Measurements from ENCODE around the gene TRIM34. TPM values are rescaled to one million over a fixed set of nuclear protein-coding genes. Genes with fewer than 3 reads are reported as not detected.

TRIM34 gene
- polyA plus RNA-seq, 2 of the 4 experiments (the other 2 are of a cell fraction) = 6.8 to 15.2 TPM

DNA sequence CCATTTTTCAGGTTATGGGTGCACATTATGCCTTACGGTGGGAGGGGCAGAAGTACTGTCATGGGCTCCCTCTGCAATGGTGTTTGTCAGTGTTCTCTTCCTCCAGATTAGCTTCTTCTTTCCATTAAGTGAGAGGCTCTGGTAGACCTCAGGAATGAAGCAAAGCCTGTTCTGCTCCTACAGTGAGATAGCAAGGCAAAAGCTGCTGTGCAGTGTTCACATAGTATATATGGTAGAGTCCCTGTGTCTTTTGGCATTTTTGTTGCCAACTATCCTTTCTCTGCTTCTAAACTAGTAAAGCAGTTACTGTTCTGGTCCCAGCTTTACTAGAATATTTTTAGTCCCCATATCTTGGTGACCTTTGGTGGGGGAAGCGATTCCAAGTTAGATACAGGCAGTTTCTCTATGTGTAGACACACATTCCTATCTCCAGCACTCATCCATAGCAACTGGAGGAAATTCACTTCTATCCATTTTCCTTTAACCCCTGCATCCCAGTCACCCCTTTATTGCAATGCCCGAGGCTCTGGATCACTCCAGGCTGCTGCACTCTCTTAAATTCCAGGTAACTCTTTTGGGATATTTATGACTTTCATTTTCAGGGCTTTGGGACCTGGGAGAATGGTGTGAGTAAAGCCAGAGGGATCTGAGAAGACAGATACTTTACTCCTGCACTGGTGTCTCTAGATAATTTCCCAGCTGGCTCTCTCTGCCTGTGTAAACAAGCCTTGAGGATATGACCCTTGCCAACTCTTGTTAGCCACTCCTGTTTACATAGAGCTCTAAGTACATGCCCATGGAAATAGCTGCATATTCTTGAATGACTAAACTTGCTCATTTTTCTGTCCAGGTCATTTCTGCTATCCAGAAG lies 3.9 kb upstream of the TRIM34 start (continued):
- TF ChIP-seq ZNF302 (CRISPR knock-in tag; IDR thresholded peaks at IDR 0.05) (no peak), MAZ (IDR thresholded peaks at IDR 0.05; ENCODE audit: borderline replicate concordance, low read depth, low read length) (no peak), JUN (IDR thresholded peaks at IDR 0.05) (peak; percentile 52 to 69; a peak in 3 of 5 replicates), RCOR1 (IDR thresholded peaks at IDR 0.05; ENCODE audit: low read depth, low read length) (no peak)

DNA sequence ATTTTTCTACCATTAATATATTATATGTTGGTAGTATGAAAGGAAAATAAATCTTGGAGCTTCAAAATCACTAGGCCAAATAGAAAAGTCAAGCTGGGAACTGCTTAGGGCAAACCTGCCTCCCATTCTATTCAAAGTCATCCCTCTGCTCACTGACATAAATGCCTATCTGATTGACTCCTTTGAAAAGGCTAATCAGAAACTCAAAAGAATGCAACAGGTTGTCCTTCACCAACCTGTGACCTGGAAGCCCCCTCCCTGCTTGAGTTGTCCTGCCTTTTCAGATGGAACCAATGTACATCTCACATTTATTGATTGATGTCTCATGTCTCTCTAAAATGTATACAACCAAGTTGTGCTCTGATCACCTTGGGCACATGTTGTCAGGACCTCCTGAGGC lies 3.2 kb upstream of the TRIM34 start:
- peak overlapping the region; percentile 79 to 91 for H3K27ac ChIP-seq
- H3K4me2 ChIP-seq = peak overlapping the region; percentile 86
- peaks cover 64% of the 10 kb centered on the region for H3K4me1 ChIP-seq
- POLR2A ChIA-PET = interaction anchor here (1.0 to 2.4 kb wide), 5 partner anchors 19 to 63 kb away, joined by 3 to 26 read pairs (median 4); partner anchors contain the start of genes TRIM5 and TRIM6
- H3K4me3 ChIP-seq = no peak overlapping the region
- peak in 1 of 2 experiments; percentile 3; a peak in 2 of 6 replicates for ATAC-seq
- no peak for FAIRE-seq
- H3K9me3 ChIP-seq = no peaks in the 10 kb centered on the region
- CTCF ChIA-PET = interaction anchor here (0.6 to 7.4 kb wide), 3 partner anchors 20 to 33 kb away, joined by 3 to 50 read pairs (median 4); no protein-coding TSS in a partner anchor
- DNase-seq (ENCODE audit: low read depth in 1 of 2, low spot score in 1 of 2) = no peak
- TF ChIP-seq, protein P1, sequence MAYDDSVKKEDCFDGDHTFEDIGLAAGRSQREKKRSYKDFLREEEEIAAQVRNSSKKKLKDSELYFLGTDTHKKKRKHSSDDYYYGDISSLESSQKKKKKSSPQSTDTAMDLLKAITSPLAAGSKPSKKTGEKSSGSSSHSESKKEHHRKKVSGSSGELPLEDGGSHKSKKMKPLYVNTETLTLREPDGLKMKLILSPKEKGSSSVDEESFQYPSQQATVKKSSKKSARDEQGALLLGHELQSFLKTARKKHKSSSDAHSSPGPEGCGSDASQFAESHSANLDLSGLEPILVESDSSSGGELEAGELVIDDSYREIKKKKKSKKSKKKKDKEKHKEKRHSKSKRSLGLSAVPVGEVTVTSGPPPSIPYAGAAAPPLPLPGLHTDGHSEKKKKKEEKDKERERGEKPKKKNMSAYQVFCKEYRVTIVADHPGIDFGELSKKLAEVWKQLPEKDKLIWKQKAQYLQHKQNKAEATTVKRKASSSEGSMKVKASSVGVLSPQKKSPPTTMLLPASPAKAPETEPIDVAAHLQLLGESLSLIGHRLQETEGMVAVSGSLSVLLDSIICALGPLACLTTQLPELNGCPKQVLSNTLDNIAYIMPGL (CRISPR knock-in tag; IDR thresholded peaks at IDR 0.05; ENCODE audit: borderline replicate concordance) = no peak
- no peak for TF ChIP-seq MAZ (IDR thresholded peaks at IDR 0.05; ENCODE audit: borderline replicate concordance, low read depth, low read length)
- TF ChIP-seq, protein P2, sequence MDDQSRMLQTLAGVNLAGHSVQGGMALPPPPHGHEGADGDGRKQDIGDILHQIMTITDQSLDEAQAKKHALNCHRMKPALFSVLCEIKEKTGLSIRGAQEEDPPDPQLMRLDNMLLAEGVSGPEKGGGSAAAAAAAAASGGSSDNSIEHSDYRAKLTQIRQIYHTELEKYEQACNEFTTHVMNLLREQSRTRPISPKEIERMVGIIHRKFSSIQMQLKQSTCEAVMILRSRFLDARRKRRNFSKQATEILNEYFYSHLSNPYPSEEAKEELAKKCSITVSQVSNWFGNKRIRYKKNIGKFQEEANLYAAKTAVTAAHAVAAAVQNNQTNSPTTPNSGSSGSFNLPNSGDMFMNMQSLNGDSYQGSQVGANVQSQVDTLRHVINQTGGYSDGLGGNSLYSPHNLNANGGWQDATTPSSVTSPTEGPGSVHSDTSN (IDR thresholded peaks at IDR 0.05) = no peak
- TF ChIP-seq, protein P3, sequence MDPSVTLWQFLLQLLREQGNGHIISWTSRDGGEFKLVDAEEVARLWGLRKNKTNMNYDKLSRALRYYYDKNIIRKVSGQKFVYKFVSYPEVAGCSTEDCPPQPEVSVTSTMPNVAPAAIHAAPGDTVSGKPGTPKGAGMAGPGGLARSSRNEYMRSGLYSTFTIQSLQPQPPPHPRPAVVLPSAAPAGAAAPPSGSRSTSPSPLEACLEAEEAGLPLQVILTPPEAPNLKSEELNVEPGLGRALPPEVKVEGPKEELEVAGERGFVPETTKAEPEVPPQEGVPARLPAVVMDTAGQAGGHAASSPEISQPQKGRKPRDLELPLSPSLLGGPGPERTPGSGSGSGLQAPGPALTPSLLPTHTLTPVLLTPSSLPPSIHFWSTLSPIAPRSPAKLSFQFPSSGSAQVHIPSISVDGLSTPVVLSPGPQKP (IDR thresholded peaks at IDR 0.05; ENCODE audit: low read depth, low read length) = no peak
- no peak for TF ChIP-seq CBX2 (IDR thresholded peaks at IDR 0.05; ENCODE audit: borderline replicate concordance, low read depth)
- TF ChIP-seq KDM1A (IDR thresholded peaks at IDR 0.05; ENCODE audit: low read depth) = no peak
- no peak for TF ChIP-seq HDAC2 (IDR thresholded peaks at IDR 0.05)
- no peak for TF ChIP-seq RNF2 (IDR thresholded peaks at IDR 0.05; ENCODE audit: borderline replicate concordance, low read depth)
- no peak for TF ChIP-seq JUNB (IDR thresholded peaks at IDR 0.05)
- no peak for TF ChIP-seq HEYL (CRISPR knock-in tag; IDR thresholded peaks at IDR 0.05)
- TF ChIP-seq ZFP36 (IDR thresholded peaks at IDR 0.05; ENCODE audit: borderline replicate concordance, partially characterized antibody) = no peak
- TF ChIP-seq ZNF302 (CRISPR knock-in tag; IDR thresholded peaks at IDR 0.05) = no peak
- TF ChIP-seq NFE2L2 (conservative IDR thresholded peaks at IDR 0.05; ENCODE audit: low read length) = no peak
- TF ChIP-seq NPAS2 (CRISPR knock-in tag; IDR thresholded peaks at IDR 0.05; ENCODE audit: borderline replicate concordance) = no peak
- TF ChIP-seq, protein P4, sequence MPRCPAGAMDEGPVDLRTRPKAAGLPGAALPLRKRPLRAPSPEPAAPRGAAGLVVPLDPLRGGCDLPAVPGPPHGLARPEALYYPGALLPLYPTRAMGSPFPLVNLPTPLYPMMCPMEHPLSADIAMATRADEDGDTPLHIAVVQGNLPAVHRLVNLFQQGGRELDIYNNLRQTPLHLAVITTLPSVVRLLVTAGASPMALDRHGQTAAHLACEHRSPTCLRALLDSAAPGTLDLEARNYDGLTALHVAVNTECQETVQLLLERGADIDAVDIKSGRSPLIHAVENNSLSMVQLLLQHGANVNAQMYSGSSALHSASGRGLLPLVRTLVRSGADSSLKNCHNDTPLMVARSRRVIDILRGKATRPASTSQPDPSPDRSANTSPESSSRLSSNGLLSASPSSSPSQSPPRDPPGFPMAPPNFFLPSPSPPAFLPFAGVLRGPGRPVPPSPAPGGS (IDR thresholded peaks at IDR 0.05) = no peak
